Measurements from ENCODE around the gene INPP4A. TPM values are rescaled to one million over a fixed set of nuclear protein-coding genes. Genes with fewer than 3 reads are reported as not detected.

The INPP4A gene
- total RNA-seq, 1 experiment from 2014 or later = 23.4 TPM

DNA sequence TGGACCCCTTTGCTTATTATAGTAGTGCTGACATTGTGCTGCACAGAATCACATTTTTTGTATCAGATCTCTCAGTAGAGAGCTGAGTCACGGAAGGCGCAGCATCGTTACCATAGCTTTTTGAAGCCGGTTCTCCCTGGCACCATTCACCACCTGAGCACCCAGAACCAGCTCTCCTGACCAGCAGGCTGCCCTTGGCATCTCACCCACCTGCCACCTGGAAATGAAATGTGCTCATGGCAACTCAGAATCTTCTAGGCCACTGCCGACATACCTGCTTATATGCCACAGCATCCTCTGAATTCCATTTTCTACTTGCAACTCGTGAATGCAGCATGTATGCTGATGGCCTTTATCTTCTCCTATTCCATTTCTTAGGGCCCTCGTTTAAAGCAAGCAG is 100.9 kb downstream of the INPP4A start:
- H3K9ac ChIP-seq (ENCODE audit: low read length) = no peak overlapping the region
- peaks cover 4% of the 10 kb centered on the region for H3K36me3 ChIP-seq (ENCODE audit: low read depth, low read length)
- ChIA-PET POLR2A (ENCODE audit: unreplicated experiment) (no interaction called here), CTCF (no interaction called here)
- H2AFZ ChIP-seq (ENCODE audit: low read length) = no peak overlapping the region
- no TSS peak for BruUV-seq (replicated peaks)
- no peak overlapping the region for H3K4me3 ChIP-seq (ENCODE audit: low read length)
- DNase-seq (no peak), ATAC-seq (no peak)
- intact Hi-C loops (cut with micrococcal nuclease) = no loop called here
- TF ChIP-seq EZH2 (IDR thresholded peaks at IDR 0.05; ENCODE audit: low read length, unreplicated experiment) = no peak
- no peak for TF ChIP-seq EZH2phosphoT487 (IDR thresholded peaks at IDR 0.05; ENCODE audit: borderline replicate concordance, low read length)
- TF ChIP-seq, protein P1, sequence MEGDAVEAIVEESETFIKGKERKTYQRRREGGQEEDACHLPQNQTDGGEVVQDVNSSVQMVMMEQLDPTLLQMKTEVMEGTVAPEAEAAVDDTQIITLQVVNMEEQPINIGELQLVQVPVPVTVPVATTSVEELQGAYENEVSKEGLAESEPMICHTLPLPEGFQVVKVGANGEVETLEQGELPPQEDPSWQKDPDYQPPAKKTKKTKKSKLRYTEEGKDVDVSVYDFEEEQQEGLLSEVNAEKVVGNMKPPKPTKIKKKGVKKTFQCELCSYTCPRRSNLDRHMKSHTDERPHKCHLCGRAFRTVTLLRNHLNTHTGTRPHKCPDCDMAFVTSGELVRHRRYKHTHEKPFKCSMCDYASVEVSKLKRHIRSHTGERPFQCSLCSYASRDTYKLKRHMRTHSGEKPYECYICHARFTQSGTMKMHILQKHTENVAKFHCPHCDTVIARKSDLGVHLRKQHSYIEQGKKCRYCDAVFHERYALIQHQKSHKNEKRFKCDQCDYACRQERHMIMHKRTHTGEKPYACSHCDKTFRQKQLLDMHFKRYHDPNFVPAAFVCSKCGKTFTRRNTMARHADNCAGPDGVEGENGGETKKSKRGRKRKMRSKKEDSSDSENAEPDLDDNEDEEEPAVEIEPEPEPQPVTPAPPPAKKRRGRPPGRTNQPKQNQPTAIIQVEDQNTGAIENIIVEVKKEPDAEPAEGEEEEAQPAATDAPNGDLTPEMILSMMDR (conservative IDR thresholded peaks at IDR 0.05; ENCODE audit: low read depth, low read length) = no peak
- no peaks in the 10 kb centered on the region for H3K9me2 ChIP-seq (replicated peaks; ENCODE audit: low read length)
- no peaks in the 10 kb centered on the region for H3K4me1 ChIP-seq (ENCODE audit: insufficient read depth, low read length)
- no peaks in the 10 kb centered on the region for H3K79me2 ChIP-seq (ENCODE audit: low read length)
- H3K4me2 ChIP-seq (ENCODE audit: low read length) = no peak overlapping the region
- H3K27me3 ChIP-seq (ENCODE audit: low read length) = no peaks in the 10 kb centered on the region
- no peaks in the 10 kb centered on the region for H3K9me3 ChIP-seq (ENCODE audit: low read length)
- no peaks in the 10 kb centered on the region for H3F3A ChIP-seq (ENCODE audit: low read length, unreplicated experiment)
- no peak overlapping the region for H3K27ac ChIP-seq (ENCODE audit: low read length)
- H4K20me1 ChIP-seq (ENCODE audit: low read length) = no peaks in the 10 kb centered on the region

DNA sequence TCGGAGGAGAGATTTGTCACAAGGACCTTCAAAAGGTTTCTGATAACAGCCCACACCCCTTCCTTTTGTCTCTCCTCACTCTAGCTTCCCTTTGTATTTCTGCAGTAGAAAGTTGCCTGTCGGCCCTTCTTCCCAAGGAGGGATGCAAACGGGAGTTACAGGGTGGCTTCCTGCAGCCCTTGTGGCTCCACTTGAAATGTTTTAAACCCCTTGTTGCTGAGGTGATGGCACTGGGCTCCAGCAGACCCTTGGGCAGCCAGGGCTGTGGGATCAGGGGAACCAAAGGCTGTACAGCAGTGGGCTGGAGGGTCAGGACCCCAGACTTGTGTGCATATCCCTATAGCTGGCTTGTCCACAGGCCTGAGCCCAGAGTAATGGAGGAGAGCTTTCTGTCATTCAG is 101.5 kb downstream of the INPP4A start:
- Histone ChIP-seq H3K27me3 (ENCODE audit: low read length) (no peaks in the 10 kb centered on the region), H3F3A (ENCODE audit: low read length, unreplicated experiment) (no peaks in the 10 kb centered on the region), H3K79me2 (ENCODE audit: low read length) (no peaks in the 10 kb centered on the region), H3K4me3 (ENCODE audit: low read length) (no peak overlapping the region), H3K4me2 (ENCODE audit: low read length) (no peak overlapping the region), H3K27ac (ENCODE audit: low read length) (no peak overlapping the region), H4K20me1 (ENCODE audit: low read length) (no peaks in the 10 kb centered on the region), H2AFZ (ENCODE audit: low read length) (no peak overlapping the region), H3K9ac (ENCODE audit: low read length) (no peak overlapping the region), H3K4me1 (ENCODE audit: insufficient read depth, low read length) (no peaks in the 10 kb centered on the region), H3K9me2 (replicated peaks; ENCODE audit: low read length) (no peaks in the 10 kb centered on the region), H3K36me3 (ENCODE audit: low read depth, low read length) (peaks cover 4% of the 10 kb centered on the region), H3K9me3 (ENCODE audit: low read length) (no peaks in the 10 kb centered on the region)
- ChIA-PET CTCF (no interaction called here), POLR2A (ENCODE audit: unreplicated experiment) (no interaction called here)
- TF ChIP-seq, protein P1 (conservative IDR thresholded peaks at IDR 0.05; ENCODE audit: low read depth, low read length) = no peak
- TF ChIP-seq EZH2phosphoT487 (IDR thresholded peaks at IDR 0.05; ENCODE audit: borderline replicate concordance, low read length) (no peak), EZH2 (IDR thresholded peaks at IDR 0.05; ENCODE audit: low read length, unreplicated experiment) (no peak)
- intact Hi-C loops (cut with micrococcal nuclease) = no loop called here
- ATAC-seq = no peak
- BruUV-seq (replicated peaks) = no TSS peak
- no peak for DNase-seq

DNA sequence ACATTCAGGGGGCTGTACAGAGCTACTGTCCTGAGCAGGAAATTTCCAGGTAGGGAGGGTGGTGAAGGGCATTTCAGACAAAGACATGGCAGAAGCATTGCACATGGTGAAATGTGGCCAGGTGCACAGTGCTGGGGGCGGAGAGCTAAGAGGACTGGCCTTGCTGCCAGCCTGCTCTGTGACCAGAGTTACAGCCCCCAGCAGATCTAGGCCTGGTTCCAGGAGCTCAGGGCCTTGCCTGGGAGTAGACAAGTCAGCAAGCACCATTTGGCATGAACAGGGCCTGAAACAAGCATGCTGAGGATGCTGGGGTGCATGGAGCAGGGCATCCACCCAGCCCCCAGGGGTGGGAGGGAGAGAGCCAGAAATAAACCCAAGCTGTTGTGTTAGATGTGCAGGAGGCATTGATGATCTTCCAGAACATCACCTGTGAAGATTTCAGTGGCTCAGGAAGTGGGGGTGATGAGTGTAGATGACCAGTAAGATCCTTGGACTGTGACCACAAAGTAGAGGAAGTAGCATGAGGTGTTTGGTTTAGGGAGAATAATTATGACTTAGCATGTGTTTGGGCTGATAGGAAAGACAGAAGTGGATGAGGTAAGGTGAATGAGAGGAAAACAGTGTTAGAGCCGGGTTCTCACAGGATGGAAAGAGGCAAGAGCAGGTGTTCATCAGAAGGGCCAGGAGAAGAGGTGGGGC is 102.6 kb downstream of the INPP4A start:
- Histone ChIP-seq H3K9ac (ENCODE audit: low read length) (no peak overlapping the region), H3K27me3 (ENCODE audit: low read length) (no peaks in the 10 kb centered on the region), H3K4me3 (ENCODE audit: low read length) (no peak overlapping the region), H2AFZ (ENCODE audit: low read length) (no peak overlapping the region), H4K20me1 (ENCODE audit: low read length) (no peaks in the 10 kb centered on the region), H3K4me2 (ENCODE audit: low read length) (no peak overlapping the region), H3F3A (ENCODE audit: low read length, unreplicated experiment) (no peaks in the 10 kb centered on the region), H3K79me2 (ENCODE audit: low read length) (no peaks in the 10 kb centered on the region), H3K4me1 (ENCODE audit: insufficient read depth, low read length) (no peaks in the 10 kb centered on the region), H3K36me3 (ENCODE audit: low read depth, low read length) (peaks cover 4% of the 10 kb centered on the region), H3K9me3 (ENCODE audit: low read length) (no peaks in the 10 kb centered on the region), H3K9me2 (replicated peaks; ENCODE audit: low read length) (no peaks in the 10 kb centered on the region), H3K27ac (ENCODE audit: low read length) (no peak overlapping the region)
- DNase-seq = no peak
- TF ChIP-seq EZH2phosphoT487 (IDR thresholded peaks at IDR 0.05; ENCODE audit: borderline replicate concordance, low read length) = no peak
- TF ChIP-seq, protein P1 (conservative IDR thresholded peaks at IDR 0.05; ENCODE audit: low read depth, low read length) = no peak
- no peak for TF ChIP-seq EZH2 (IDR thresholded peaks at IDR 0.05; ENCODE audit: low read length, unreplicated experiment)
- POLR2A ChIA-PET (ENCODE audit: unreplicated experiment) = no interaction called here
- ATAC-seq = no peak
- intact Hi-C loops (cut with micrococcal nuclease) = no loop called here
- CTCF ChIA-PET = no interaction called here
- no TSS peak for BruUV-seq (replicated peaks)

All from PC-3 (cell line).